GM23248 (cell line): ENCODE results near the gene FAM25A.

Source experiments
- EZH2 ChIP-seq: fragments of 200-600 bp; sonication (generic); IDR thresholded peaks from 2 replicates; pipeline ENCODE4 v1.6.1; 2018; ENCODE audit warnings: antibody characterized with exemption, mild to moderate bottlenecking; ENCODE audit not compliant: insufficient read depth, poor library complexity, severe bottlenecking
- EZH2phosphoT487 ChIP-seq: fragments of 200-600 bp; sonication (generic); IDR thresholded peaks from 2 replicates; pipeline ENCODE4 v1.6.1; 2018; ENCODE audit warnings: antibody characterized with exemption, moderate library complexity, mild to moderate bottlenecking, low read depth; ENCODE audit not compliant: insufficient read depth

DNA sequence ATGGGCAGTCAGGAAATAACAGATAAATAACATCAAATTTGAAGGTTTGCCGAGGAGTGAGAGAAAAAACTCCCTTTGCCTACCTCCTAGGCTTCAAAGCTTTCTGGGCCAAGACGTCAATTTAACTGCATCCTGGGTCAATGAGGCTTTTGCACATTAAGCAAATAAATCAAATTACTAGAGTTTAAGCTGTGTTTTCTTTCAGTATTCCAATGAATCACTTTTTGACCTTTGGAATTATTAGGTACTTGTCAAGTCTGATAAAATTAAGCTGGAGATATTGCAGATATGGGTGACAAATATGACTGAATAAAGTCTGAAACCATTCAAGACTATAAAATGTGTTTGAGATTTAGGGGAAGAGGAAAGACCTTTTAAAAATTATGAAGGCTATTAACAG is 52.4 kb downstream of the FAM25A start:
- TF ChIP-seq EZH2 (no peak), EZH2phosphoT487 (no peak)
